ENCODE measurements around the gene CTNND2.

Gene CTNND2

DNA sequence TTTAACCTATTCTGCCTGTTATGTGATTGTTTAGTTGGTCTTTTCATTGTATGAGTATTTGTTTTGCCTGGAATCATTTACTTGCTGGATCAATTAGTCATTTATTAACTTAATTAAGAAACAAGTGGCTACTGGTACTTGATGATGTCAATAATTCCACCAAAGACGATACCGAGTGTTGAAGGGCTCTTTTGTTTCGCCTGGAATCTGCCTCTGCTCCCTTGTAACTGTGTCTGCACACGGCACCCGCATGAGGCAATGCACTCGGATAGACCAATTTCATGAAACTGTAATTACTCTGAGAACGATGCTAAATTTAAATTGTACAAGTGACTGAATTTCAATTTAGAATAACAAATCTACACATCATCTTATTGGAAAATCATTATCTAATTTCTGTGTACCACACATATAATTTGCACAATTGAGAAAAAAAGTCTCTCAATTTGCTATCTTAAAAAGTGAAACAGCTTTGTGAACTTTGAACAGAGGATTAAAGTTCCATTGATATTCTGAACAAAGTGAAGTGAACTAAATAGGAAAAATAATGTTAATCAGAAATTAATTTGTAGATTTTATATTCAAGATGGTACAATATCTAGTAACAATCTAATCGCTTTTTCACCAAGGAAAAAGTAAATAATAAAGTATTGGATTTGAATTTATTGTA, 143.2 kb downstream of the CTNND2 start:
- no peak for DNase-seq

DNA sequence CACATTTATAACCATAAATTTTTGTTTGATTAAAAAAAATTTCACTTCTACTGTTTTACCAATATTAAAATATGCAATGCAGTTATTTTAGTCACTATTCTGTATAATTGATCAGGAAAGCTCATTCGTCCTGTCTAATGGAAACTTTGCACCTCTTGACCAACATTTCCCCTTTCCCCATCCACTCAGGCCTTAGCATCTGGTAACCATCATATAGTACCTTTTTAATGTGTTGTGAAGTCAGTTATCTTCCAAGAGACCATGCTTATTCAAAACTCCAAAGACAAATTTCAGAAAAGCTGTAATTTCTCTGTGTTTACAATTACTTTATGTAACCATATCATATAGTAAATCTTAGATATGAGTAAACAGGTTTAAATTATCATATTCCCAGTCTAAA, 145.9 kb downstream of the CTNND2 start:
- DNase-seq = no peak

DNA sequence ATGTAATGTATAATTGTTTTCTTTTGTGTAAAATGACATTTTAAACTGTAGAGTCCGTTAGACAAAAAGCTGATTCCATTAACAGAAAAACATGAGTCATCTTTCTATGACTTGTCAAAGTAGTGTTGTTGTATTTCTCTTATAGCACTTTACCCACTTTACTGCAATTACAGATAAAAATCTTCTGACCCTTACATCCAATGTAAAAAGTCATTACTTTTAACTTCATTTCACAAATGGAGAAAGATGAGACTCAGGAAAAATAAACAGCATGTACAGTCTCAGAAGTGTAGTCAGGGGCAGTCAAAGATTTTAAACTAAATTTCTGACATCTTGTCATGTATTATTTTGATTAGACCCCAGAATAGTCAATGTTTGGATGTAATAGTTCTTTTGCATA, 146.6 kb downstream of the CTNND2 start:
- no peak for DNase-seq

DNA sequence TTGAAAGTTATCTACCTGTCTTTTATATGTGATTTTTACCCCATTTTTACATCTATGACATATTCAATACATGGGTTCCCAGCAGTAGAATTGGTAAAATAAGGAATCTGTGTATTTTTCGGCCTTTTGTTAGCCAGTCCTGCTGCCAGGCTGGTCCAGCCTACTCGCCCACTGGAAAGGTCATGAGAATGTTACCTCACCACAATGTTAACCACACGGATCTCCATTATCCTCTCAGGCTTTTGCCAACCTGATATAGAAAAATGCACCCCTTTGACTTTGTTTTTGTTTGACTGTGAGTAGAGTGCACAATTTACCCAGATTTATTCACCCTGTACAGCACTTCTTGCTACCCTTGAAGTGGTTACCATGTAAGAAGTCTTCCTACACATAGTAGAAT, 167.2 kb downstream of the CTNND2 start:
- DNase-seq = no peak

GRCh38 chr5:11734369-11734768, 169.9 kb downstream of the CTNND2 start:
- no peak for DNase-seq

GRCh38 chr5:11733840-11734192, 170.4 kb downstream of the CTNND2 start:
- DNase-seq = no peak

GRCh38 chr5:11733185-11733839, 170.9 kb downstream of the CTNND2 start:
- no peak for DNase-seq

- DNase-seq = no peak
These were observed 179.3 kb downstream of the CTNND2 start for GRCh38 chr5:11724940-11725339.

DNA sequence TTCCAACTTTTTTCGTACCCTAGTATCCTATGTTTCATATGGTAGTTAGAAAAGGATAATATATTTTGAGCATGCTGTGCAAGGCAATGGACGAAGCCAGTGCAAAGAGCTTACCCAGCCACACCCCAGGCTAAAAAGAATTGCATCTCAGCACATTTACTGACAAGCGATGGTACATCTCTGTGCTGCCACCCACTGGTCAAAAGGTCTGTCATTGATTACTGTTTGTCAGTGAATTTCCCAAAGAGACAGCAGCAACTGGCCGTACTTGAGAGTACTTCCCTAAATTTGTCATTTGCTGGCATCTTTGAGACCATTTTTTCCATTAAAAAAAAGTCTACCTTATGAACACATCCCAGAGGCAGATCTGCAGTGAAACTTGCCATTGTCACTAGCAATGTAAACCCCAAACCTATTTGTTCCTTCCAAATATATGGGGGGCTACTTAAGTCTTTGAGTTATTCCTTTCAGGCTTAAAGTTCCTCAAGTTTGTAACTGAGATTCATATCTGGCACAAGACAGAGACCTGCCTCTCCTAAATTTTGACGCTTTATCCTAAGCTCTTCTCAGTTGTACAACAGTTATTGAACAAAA, 184.3 kb downstream of the CTNND2 start:
- DNase-seq = peak; percentile 14

GRCh38 chr5:11715461-11716196, 188.6 kb downstream of the CTNND2 start:
- DNase-seq = no peak

DNA sequence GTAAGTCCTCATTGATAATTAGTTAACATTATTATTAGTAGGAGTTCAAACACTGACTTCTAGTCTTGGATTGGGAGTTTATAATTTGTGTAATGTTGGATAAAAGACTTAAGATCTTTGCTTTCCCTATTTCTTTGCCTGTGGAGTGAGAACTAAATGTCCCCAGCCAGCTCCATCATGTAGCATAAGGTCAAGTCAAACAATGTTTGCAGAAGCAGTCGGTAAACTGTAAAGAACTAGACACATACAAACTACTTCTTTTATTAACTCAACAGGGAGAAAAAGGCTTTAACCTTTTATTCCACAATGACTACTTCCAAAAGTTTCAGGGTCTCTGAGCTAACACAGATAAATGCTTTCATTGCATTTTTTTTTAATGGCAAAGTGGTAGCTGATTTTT, 192.3 kb downstream of the CTNND2 start:
- DNase-seq = no peak

- DNase-seq = no peak
These were observed 195.2 kb downstream of the CTNND2 start for GRCh38 chr5:11709021-11709420.

- DNase-seq = no peak
These were observed 199.3 kb downstream of the CTNND2 start for GRCh38 chr5:11704916-11705315.

- no peak for DNase-seq
These were observed 203.9 kb downstream of the CTNND2 start for GRCh38 chr5:11700391-11700790.

GRCh38 chr5:11692636-11693035, 211.6 kb downstream of the CTNND2 start:
- DNase-seq = no peak

GRCh38 chr5:11687498-11687897, 216.7 kb downstream of the CTNND2 start:
- DNase-seq = no peak

DNA sequence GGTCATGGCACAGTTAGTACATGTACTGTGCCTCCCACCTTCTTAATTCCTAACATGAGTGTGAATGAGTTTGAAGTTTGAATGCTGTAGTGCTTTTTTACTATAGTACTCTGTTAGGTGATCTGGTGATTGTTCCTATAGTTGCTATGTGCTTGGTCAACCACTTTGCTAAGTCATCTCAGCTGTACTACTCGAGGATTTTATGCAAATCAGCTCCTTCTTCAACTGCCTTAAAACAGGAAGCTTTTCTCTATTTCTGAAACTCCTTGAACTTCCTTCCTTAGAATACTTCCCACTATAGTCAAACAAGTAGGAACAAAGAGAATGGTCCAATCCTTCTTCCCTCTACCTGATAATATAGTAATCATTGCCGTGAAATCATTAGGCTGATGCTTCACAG, 219.6 kb downstream of the CTNND2 start:
- DNase-seq = no peak

DNA sequence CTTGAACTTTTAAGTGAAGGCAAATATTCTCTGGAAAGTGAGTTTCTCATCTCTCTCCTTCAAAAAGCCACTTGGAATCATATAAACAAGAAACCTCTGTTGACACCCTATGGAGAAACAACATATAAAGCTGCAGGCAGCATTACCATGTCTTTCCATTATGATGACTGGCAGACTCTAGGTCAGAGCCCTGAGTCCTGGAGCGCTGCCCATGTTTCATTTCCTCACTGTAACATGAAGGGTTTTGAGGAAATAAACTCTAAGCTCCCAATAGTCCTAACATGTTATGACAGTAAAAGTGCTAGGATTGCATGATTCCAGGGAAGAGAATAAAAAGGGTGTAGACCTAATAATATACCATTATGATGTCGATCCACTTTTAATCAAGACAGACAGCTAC, 220.6 kb downstream of the CTNND2 start:
- no peak for DNase-seq

- DNase-seq = no peak
These were observed 222.4 kb downstream of the CTNND2 start for GRCh38 chr5:11681796-11682195.

GRCh38 chr5:11679676-11680075, 224.6 kb downstream of the CTNND2 start:
- no peak for DNase-seq

DNA sequence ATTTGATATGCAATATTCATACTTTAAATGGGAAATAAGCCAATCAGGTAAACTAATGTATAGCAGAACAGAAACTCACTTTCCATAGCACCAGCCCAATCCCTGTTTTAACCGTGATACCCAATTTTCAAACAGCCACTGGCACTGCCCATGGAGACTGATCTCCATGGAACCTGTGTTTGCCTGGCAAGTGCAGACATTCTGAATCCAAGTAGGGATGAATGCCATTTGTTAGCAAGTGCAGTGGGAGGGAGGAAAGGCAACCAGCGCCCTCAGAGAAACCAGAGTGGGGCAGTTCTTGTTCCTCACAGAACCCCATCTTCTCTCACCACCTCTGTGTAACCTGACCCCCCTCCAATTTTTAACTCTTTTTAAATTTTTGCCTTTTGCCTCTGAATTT, 229.1 kb downstream of the CTNND2 start:
- DNase-seq = no peak

- no peak for DNase-seq
These were observed 231.7 kb downstream of the CTNND2 start for GRCh38 chr5:11672385-11673085.

- DNase-seq = no peak
These were observed 245.9 kb downstream of the CTNND2 start for GRCh38 chr5:11658376-11658775.
